Neural cell (in vitro differentiated cells): ENCODE data around the gene RALGPS1. TPM values are rescaled to one million over a fixed set of nuclear protein-coding genes. Genes with fewer than 3 reads are reported as not detected.

ENCODE experiments used
- H2AFZ ChIP-seq: fragments of 200-600, 300-800 bp; sonication (generic), shearing (Covaris generic); 2 replicates; pipeline ENCODE4 v1.6.0; 2014; ENCODE audit warnings: low read depth, mild to moderate bottlenecking, antibody characterized with exemption, low read length, moderate library complexity
- H3F3A ChIP-seq: fragments of 200-600 bp; shearing (Covaris generic); 2 replicates; pipeline ENCODE4 v1.6.1; 2016; ENCODE audit warnings: mild to moderate bottlenecking, moderate library complexity, mixed read lengths, antibody characterized with exemption, low read length; ENCODE audit not compliant: insufficient read depth, poor library complexity, severe bottlenecking
- H3K27ac ChIP-seq: fragments of 200-600, 300-800 bp; sonication (generic), shearing (Covaris generic); 2 replicates; pipeline ENCODE4 v1.5.1; 2014; ENCODE audit warnings: mild to moderate bottlenecking, low read length, moderate library complexity
- H3K27me3 ChIP-seq: fragments of 300-800, 200-600 bp; sonication (generic), shearing (Covaris generic); 2 replicates; pipeline ENCODE4 v1.6.0; 2014; ENCODE audit warnings: mild to moderate bottlenecking, low read depth, low read length, moderate library complexity; ENCODE audit not compliant: insufficient read depth
- H3K36me3 ChIP-seq: fragments of 300-800, 200-600 bp; sonication (generic), shearing (Covaris generic); 2 replicates; pipeline ENCODE4 v1.5.1; 2014; ENCODE audit warnings: mild to moderate bottlenecking, antibody characterized with exemption, low read length, moderate library complexity; ENCODE audit not compliant: insufficient read depth
- H3K4me2 ChIP-seq: fragments of 300-800, 200-600 bp; sonication (generic), shearing (Covaris generic); 2 replicates; pipeline ENCODE4 v1.6.0; 2014; ENCODE audit warnings: mild to moderate bottlenecking, low read length
- H3K4me3 ChIP-seq: fragments of 300-800, 200-600 bp; sonication (generic), shearing (Covaris generic); 2 replicates; pipeline ENCODE4 v1.5.1; 2014; ENCODE audit warnings: mild to moderate bottlenecking, low read length, moderate library complexity
- H3K79me2 ChIP-seq: fragments of 200-600 bp; shearing (Covaris generic); replicated peaks from 2 replicates; pipeline ENCODE4 v1.6.0; 2014; ENCODE audit warnings: mild to moderate bottlenecking, low read length, moderate library complexity; ENCODE audit not compliant: insufficient read depth
- H3K9ac ChIP-seq: fragments of 300-800, 200-600 bp; sonication (generic), shearing (Covaris generic); 2 replicates; pipeline ENCODE4 v1.6.1; 2016; ENCODE audit warnings: mild to moderate bottlenecking, low read length, mixed read lengths
- H3K9me2 ChIP-seq: fragments of 200-600 bp; shearing (Covaris generic); 2 replicates; pipeline ENCODE4 v1.6.1; 2016; ENCODE audit warnings: mild to moderate bottlenecking, low read length, mixed read lengths; ENCODE audit not compliant: insufficient read depth
- H3K9me3 ChIP-seq: fragments of 200-600, 300-800 bp; sonication (generic), shearing (Covaris generic); 2 replicates; pipeline ENCODE4 v1.6.1; 2016; ENCODE audit warnings: mild to moderate bottlenecking, mixed run types, low read length, moderate library complexity, mixed read lengths
- H4K20me1 ChIP-seq: fragments of 200-600 bp; shearing (Covaris generic); 2 replicates; pipeline ENCODE4 v1.6.1; 2016; ENCODE audit warnings: mild to moderate bottlenecking, mixed run types; ENCODE audit not compliant: insufficient read depth
- EP300 ChIP-seq: fragments of 450-650 bp; conservative IDR thresholded peaks from 2 replicates; pipeline ENCODE4 v1.6.1; 2014; ENCODE audit warnings: antibody characterized with exemption, mild to moderate bottlenecking, moderate library complexity; ENCODE audit not compliant: poor library complexity, severe bottlenecking
- EZH2 ChIP-seq: fragments of 200-600, 300-800 bp; shearing (Covaris generic), sonication (generic); IDR thresholded peaks from 2 replicates; pipeline ENCODE4 v1.6.1; 2014; ENCODE audit warnings: antibody characterized with exemption, low read length, borderline replicate concordance, mild to moderate bottlenecking; ENCODE audit not compliant: insufficient read depth, poor library complexity, severe bottlenecking
- MXI1 ChIP-seq: fragments of 450-650 bp; conservative IDR thresholded peaks from 2 replicates; pipeline ENCODE4 v1.6.1; 2014; ENCODE audit warnings: antibody characterized with exemption, mild to moderate bottlenecking; ENCODE audit not compliant: poor library complexity, severe bottlenecking
- POLR2AphosphoS5 ChIP-seq: IDR thresholded peaks from 2 replicates; pipeline ENCODE4 v1.6.1; 2012
- RAD21 ChIP-seq: fragments of 450-650 bp; conservative IDR thresholded peaks from 2 replicates; pipeline ENCODE4 v1.6.1; 2014; ENCODE audit warnings: antibody characterized with exemption, mild to moderate bottlenecking, moderate library complexity
- SMC3 ChIP-seq: fragments of 450-650 bp; conservative IDR thresholded peaks from 2 replicates; pipeline ENCODE4 v1.6.1; 2014; ENCODE audit warnings: antibody characterized with exemption, mild to moderate bottlenecking, moderate library complexity; ENCODE audit not compliant: poor library complexity
- TAF1 ChIP-seq: IDR thresholded peaks from 2 replicates; pipeline ENCODE4 v1.6.1; 2012; ENCODE audit warnings: low read depth
- polyA plus RNA-seq: library from polyadenylated mRNA; depleted of rRNA; stranded (reverse); fragments of >200 nt; gene quantifications from 2 replicates; pipeline ENCODE4 v1.2.3, GENCODE V29; 2014
- TF ChIP-seq, protein P1 (sequence below): IDR thresholded peaks from 2 replicates; pipeline ENCODE4 v1.6.1; 2012; ENCODE audit warnings: borderline replicate concordance
- TF ChIP-seq, protein P2 (sequence below): fragments of 450-650 bp; IDR thresholded peaks from 2 replicates; pipeline ENCODE4 v1.5.1; 2014; ENCODE audit warnings: antibody characterized with exemption, mild to moderate bottlenecking, moderate library complexity; ENCODE audit not compliant: poor library complexity, severe bottlenecking

The RALGPS1 gene
- polyA plus RNA-seq, 1 donor from 2014 or later = 37.1 TPM

DNA sequence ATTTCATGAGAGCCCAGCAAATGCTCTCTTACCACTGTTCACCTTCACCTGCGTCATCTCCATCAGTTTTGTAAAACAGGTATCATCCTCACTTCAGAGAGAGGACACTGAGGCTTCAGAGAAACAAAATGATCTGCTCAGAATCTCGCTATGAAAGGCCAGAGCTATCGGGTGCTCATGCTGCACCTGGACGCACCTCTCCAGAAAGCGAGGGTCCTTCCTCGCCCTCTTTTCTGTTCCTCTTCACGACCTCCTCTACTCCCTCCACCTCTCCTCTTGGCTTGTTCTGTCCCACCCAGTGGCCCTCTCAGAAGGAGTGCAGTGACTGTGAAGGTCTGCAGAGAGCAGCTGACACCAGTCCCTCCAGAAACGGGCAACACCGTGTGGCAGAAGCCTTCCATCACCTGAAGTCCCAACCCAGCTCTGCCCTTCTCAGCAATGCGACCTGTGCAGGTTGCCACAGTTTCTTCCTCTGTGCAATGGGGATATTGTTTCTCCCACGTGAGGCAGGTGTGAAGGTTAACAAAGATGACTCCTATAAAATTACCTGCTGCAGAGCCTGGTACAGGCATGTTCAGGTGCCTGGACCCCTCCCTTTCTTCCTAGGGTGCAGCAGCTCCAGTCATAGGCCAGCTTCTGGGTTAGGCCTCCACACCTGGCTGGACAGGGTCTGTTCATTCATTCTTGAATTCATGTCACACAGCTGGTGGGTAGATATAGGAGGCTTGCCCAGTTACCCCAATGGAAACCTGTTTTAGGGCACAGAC, 253.2 kb downstream of the RALGPS1 start:
- Histone ChIP-seq H3K4me2 (no peak overlapping the region), H3K79me2 (no peaks in the 10 kb centered on the region), H3K9ac (no peak overlapping the region), H2AFZ (no peak overlapping the region), H3F3A (no peaks in the 10 kb centered on the region), H3K36me3 (peaks cover 5% of the 10 kb centered on the region), H4K20me1 (no peaks in the 10 kb centered on the region), H3K9me3 (no peaks in the 10 kb centered on the region), H3K9me2 (no peaks in the 10 kb centered on the region), H3K4me3 (no peak overlapping the region), H3K27ac (no peak overlapping the region), H3K27me3 (no peaks in the 10 kb centered on the region)
- TF ChIP-seq TAF1 = no peak
- no peak for TF ChIP-seq SMC3
- TF ChIP-seq, protein P1, sequence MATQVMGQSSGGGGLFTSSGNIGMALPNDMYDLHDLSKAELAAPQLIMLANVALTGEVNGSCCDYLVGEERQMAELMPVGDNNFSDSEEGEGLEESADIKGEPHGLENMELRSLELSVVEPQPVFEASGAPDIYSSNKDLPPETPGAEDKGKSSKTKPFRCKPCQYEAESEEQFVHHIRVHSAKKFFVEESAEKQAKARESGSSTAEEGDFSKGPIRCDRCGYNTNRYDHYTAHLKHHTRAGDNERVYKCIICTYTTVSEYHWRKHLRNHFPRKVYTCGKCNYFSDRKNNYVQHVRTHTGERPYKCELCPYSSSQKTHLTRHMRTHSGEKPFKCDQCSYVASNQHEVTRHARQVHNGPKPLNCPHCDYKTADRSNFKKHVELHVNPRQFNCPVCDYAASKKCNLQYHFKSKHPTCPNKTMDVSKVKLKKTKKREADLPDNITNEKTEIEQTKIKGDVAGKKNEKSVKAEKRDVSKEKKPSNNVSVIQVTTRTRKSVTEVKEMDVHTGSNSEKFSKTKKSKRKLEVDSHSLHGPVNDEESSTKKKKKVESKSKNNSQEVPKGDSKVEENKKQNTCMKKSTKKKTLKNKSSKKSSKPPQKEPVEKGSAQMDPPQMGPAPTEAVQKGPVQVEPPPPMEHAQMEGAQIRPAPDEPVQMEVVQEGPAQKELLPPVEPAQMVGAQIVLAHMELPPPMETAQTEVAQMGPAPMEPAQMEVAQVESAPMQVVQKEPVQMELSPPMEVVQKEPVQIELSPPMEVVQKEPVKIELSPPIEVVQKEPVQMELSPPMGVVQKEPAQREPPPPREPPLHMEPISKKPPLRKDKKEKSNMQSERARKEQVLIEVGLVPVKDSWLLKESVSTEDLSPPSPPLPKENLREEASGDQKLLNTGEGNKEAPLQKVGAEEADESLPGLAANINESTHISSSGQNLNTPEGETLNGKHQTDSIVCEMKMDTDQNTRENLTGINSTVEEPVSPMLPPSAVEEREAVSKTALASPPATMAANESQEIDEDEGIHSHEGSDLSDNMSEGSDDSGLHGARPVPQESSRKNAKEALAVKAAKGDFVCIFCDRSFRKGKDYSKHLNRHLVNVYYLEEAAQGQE = no peak

DNA sequence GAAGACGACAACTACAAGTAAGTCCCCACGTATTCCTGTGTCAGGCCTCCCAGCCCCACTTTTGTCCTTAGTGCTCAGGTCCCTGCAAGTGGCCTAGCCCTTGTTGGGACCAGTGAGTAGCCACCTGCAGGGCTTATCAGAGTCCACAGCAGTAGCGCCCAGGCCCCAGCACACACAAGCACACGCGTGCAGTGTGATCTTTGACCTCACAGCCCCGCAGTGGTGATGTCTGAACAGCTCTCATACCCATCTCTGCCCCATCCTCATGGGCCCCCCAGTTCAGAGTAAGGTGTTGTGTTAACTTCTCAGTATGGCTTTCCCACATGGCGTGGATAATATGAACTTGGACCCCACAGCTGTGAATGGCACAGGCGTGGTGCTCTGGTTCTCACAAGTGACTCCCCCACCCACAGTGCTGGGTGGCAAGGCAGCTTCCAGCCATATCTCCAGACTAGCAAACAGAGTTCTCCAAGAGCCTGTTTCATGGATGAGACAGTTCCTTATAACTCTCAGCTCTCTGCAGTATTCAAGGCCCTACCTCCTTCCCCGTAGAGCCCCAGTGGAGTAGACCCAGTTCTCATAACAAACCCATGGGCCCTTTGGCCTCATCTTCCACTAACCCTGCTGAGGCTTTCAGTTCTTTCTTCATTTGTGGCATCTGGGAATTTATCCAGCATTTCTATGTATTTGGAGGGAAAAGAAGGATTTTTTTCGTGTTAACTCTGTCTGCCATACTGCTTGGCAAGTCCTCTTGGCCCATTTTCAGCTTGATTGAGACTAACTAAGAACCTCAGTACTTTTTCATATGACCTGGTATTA, 254.4 kb downstream of the RALGPS1 start:
- H3K36me3 ChIP-seq = peaks cover 5% of the 10 kb centered on the region
- H3K9me3 ChIP-seq = no peaks in the 10 kb centered on the region
- no peak overlapping the region for H3K4me3 ChIP-seq
- H2AFZ ChIP-seq = no peak overlapping the region
- no peak overlapping the region for H3K9ac ChIP-seq
- no peaks in the 10 kb centered on the region for H3K27me3 ChIP-seq
- no peaks in the 10 kb centered on the region for H3K79me2 ChIP-seq
- no peaks in the 10 kb centered on the region for H4K20me1 ChIP-seq
- no peak overlapping the region for H3K27ac ChIP-seq
- no peak overlapping the region for H3K4me2 ChIP-seq
- no peaks in the 10 kb centered on the region for H3K9me2 ChIP-seq
- no peaks in the 10 kb centered on the region for H3F3A ChIP-seq
- TF ChIP-seq, protein P1 = no peak
- TF ChIP-seq RAD21 = no peak
- no peak for TF ChIP-seq MXI1
- TF ChIP-seq, protein P2, sequence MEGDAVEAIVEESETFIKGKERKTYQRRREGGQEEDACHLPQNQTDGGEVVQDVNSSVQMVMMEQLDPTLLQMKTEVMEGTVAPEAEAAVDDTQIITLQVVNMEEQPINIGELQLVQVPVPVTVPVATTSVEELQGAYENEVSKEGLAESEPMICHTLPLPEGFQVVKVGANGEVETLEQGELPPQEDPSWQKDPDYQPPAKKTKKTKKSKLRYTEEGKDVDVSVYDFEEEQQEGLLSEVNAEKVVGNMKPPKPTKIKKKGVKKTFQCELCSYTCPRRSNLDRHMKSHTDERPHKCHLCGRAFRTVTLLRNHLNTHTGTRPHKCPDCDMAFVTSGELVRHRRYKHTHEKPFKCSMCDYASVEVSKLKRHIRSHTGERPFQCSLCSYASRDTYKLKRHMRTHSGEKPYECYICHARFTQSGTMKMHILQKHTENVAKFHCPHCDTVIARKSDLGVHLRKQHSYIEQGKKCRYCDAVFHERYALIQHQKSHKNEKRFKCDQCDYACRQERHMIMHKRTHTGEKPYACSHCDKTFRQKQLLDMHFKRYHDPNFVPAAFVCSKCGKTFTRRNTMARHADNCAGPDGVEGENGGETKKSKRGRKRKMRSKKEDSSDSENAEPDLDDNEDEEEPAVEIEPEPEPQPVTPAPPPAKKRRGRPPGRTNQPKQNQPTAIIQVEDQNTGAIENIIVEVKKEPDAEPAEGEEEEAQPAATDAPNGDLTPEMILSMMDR = no peak
- TF ChIP-seq EP300 = no peak
- no peak for TF ChIP-seq EZH2
- TF ChIP-seq SMC3 = no peak
- TF ChIP-seq POLR2AphosphoS5 = no peak
- no peak for TF ChIP-seq TAF1
